Right renal cortex interstitium (tissue), 3 donors: Measurements from ENCODE around the gene SEMA4C. TPM values are rescaled to one million over a fixed set of nuclear protein-coding genes. Genes with fewer than 3 reads are reported as not detected.

ENCODE experiments used
- DNase-seq, 3 donors: peaks; one replicate each; pipeline ENCODE4 v3.0.0-alpha.2; 2013; ENCODE audit warnings: low read depth in 3 of 3, low spot score in 2 of 3
- polyA plus RNA-seq, 3 donors: library from polyadenylated mRNA; unstranded; fragments of 120-200 nt; gene quantifications; one replicate each; pipeline ENCODE4 v1.2.1, GENCODE V29; 2013; ENCODE audit not compliant: insufficient read length in 3 of 3

The SEMA4C gene
- polyA plus RNA-seq, 3 donors = 31.1 to 33.9 (median 31.3) TPM

GRCh38 chr2:96883306-96883705 is 13.4 kb upstream of the SEMA4C start:
- DNase-seq = no peak

DNA sequence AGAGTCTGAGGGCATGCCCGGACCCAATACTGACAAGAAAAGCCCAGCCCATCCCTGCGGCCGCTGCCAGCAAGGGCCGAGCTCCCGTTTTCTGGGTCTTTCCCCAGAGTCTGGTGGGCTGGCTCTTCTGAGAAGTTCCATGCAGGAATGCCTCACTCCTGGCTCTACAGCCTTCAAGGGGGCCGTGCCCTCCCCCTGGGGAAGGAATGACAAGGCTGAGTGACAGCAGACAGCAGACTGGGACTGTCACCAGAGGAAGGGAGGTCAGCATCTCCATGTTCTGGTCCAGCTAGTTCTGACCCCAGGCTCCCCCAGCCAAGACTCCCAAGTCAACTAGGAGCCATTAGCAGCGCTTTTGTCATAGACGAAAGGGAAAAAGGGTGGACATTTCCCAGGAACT is 13.0 kb upstream of the SEMA4C start:
- no peak for DNase-seq

- no peak for DNase-seq
These were observed 12.3 kb upstream of the SEMA4C start for GRCh38 chr2:96882230-96882629.

DNA sequence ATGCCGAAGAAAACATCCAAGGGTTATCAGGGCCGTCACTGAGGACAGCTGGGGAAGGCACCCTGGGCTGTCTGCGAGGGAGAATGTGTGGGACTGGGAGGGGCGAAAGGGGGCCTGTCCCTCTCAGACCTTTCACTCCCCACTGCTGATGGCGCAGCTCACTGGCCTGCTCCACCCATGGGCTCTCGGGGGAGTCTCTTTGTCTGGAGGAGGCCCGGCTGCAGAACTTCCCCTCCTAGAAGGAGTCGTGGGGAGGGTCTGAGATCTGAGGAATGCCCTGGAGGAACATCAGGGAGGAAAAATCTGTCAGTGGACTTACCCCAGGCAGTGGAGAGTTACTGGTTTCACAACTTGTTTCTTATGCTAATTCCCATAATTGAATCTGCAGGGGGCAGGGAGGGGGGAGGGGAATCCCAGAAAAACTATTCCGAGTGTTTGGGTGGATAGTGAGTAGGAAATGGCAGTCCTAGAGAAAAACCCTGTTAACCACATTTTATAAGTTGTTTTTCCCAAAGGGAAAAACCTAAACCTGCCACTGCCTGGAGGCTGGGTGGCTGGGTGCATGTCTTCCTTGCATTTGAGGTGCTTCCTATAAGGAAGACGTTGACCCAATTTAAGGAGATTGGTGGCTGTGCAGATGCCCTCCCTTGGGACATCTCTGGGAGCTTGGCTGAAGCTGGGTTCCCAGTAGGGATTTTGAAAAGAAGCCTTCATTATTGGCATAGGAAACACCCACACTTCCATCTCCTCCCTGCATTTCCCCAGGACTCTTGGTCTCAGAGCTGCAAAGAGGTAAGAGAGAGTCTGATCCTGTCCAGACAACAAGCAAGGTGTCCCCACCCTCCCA is 11.7 kb upstream of the SEMA4C start:
- no peak for DNase-seq

DNA sequence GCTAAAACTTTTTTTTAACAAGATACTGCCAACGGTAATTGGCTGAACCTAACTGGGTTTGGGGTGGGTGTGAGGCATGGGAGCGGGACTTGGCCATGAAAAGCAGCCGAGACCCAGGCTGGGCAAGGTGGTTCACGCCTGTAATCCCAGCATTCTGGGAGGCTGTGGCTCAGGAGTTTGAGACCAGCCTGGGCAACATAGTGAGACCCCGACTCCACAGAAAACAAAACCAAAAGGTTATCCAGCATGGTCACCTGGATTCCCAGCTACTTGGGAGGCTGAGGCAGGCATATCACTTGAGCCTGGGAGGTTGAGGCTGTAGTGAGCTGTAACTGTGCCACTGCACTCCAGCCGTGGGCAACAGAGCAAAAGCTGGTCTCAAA is 11.0 kb upstream of the SEMA4C start:
- no peak for DNase-seq

DNA sequence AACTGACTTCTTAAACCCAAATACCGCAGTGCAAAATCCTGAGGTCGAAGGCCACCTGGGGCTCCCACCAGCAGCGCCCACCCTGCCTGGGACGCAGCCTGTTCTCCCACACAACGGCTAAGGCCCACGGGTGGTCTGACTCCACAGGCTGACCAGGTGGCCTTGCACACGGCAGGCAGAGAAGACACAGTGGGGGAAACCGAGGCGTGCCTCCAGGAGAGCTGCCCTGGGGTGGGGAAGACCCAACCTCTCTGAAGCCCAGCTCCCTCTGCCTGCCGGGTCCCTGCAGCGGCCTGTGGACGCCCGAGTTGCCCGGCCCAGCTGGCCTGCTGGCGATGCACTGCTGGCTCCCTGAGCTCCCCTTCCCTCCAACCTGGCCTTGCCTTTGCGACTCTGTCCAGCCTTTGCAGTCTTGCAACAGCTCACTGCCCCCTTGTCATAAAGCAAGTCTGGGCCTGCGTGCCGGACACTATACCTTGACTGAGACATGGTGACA is 9.7 kb upstream of the SEMA4C start:
- DNase-seq = no peak

GRCh38 chr2:96878796-96879544 is 9.1 kb upstream of the SEMA4C start:
- no peak for DNase-seq

- DNase-seq = no peak
These were observed 8.3 kb upstream of the SEMA4C start for GRCh38 chr2:96878171-96878570.

GRCh38 chr2:96877631-96878092 is 7.8 kb upstream of the SEMA4C start:
- no peak for DNase-seq

- DNase-seq = no peak
These were observed 7.2 kb upstream of the SEMA4C start for GRCh38 chr2:96877042-96877451.

- no peak for DNase-seq
These were observed 6.6 kb upstream of the SEMA4C start for GRCh38 chr2:96876269-96877041.

GRCh38 chr2:96875498-96876268 is 5.8 kb upstream of the SEMA4C start:
- DNase-seq = no peak

DNA sequence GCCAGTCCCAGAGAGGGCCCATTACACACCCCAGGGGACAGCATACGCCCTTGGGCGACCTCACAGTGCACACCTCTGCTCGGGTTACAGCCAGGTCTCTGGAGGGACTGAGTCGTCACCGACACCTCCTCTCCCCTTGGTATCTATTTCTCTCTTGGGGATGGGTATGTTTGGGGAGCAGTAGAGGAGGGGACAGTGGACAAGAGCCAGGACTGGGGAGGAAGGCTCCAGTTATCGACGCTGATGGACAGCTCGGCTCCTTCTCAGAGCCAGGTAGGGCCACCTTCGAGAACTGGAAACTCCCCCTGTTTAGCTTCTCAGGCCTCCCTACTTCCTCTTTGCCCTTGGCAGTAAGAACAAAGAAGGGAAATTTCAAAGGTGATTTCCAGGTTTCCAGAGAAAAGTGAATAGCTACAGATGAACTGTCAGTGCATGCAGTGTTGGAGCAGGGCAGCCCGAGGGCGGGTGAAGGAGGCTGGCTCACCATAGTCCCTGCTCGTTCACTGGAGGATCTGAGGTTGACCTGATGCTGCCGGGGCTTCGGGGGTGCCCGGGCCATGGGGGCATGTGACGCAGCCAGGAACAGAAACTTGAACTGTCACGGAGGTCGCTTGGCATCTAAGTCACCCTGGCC is 4.4 kb upstream of the SEMA4C start:
- DNase-seq = no peak

- no peak for DNase-seq
These were observed 3.8 kb upstream of the SEMA4C start for GRCh38 chr2:96873651-96874096.

DNA sequence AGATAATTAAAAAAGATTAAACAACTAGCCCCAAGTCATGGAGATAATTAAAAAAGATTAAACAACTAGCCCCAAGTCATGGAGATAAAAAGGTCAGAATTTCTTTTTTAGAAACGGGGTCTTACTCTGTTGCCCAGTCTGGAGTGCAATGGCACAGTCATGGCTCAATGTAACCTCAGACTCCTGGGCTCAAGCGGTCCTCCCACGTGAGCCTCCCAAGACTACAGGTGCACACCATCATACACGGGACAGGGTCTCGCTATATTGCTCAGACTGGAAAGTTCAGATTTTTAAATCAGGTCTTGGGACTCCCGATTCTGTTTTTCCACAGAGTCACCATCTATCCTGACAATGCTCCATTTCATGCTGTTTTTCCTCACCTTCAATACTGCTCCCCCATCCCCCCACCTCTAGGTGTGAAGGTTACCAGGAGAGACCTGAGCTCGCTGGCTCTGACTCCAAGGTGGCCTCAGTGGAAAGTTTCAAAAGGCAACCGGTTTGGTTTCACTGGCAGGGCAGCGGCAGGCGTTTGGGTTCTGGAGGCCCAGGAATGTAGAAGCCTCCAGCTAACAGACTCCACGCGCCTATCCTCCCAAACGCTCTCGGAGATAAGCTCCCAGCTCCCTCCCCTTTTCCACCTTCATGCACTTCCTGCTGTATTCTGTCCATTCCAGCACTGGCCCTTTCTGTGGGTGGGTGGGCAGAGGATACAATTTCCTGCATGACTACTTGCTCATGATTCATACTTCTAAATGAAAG is 2.9 kb upstream of the SEMA4C start:
- no peak for DNase-seq

- DNase-seq = no peak
These were observed 861 bp upstream of the SEMA4C start for GRCh38 chr2:96870626-96871255.

- no peak for DNase-seq
These were observed 529 bp downstream of the SEMA4C start for GRCh38 chr2:96869281-96869821.
